ENCODE data around the gene NRXN3. TPM values are rescaled to one million over a fixed set of nuclear protein-coding genes. Genes with fewer than 3 reads are reported as not detected.

Gene NRXN3
- total and polyA plus RNA-seq, 2 donors (not counting 1 experiment from before 2014, with no cell fraction given), result not detected

- Histone ChIP-seq H2AFZ (ENCODE audit: insufficient read depth, low read depth, low read length, poor library complexity, severe bottlenecking) (no peak overlapping the region), H3K4me2 (replicated peaks; ENCODE audit: low read depth, low read length, poor library complexity, severe bottlenecking) (no peak overlapping the region), H3K9ac (ENCODE audit: low read length) (no peak overlapping the region), H3K27me3 (replicated peaks in 1 of 4; ENCODE audit: control extremely low read depth in 1 of 4, control insufficient read depth in 3 of 4, insufficient read depth in 4 of 4, low read length in 3 of 4) (no peaks in the 10 kb centered on the region), H3K27ac (ENCODE audit: low read length in 2 of 2) (no peak overlapping the region), H3K9me3 (ENCODE audit: control extremely low read depth in 1 of 3, control insufficient read depth in 2 of 3, insufficient read depth in 1 of 3, low read length in 2 of 3) (no peaks in the 10 kb centered on the region), H3K79me2 (ENCODE audit: control insufficient read depth, insufficient read depth, low read length) (no peaks in the 10 kb centered on the region), H3K36me3 (replicated peaks in 1 of 2; ENCODE audit: control extremely low read depth in 1 of 2, control insufficient read depth in 1 of 2, extremely low read depth in 1 of 2, insufficient read depth in 2 of 2, low read length in 1 of 2) (no peaks in the 10 kb centered on the region), H3K4me1 (ENCODE audit: control insufficient read depth in 2 of 2, insufficient read depth in 2 of 2, low read length in 2 of 2) (no peaks in the 10 kb centered on the region), H3K4me3 (ENCODE audit: control extremely low read depth in 1 of 5, extremely low read depth in 1 of 5, insufficient read depth in 1 of 5, low read depth in 2 of 5, low read length in 4 of 5) (no peak overlapping the region), H4K20me1 (ENCODE audit: control insufficient read depth, insufficient read depth, low read length, poor library complexity, severe bottlenecking) (no peaks in the 10 kb centered on the region)
- no peak for ATAC-seq (ENCODE audit: low read depth)
- Mint-ChIP-seq H3K27me3 (no peaks in the 10 kb centered on the region), H3K4me1 (no peaks in the 10 kb centered on the region), H3K27ac (no peak overlapping the region), H3K9me3 (ENCODE audit: insufficient read depth) (no peaks in the 10 kb centered on the region), H3K4me3 (no peak overlapping the region)
- ChIA-PET CTCF (no interaction called here), POLR2A (no interaction called here)
- intact Hi-C loops (cut with micrococcal nuclease), result no loop called here
- WGBS (ENCODE audit: insufficient coverage), result 75% methylated on average over 1 of the region's 4 CpGs
- DNase-seq, result no peak
- TF ChIP-seq EZH2 (IDR thresholded peaks at IDR 0.05; ENCODE audit: borderline replicate concordance, insufficient read depth, low read depth, low read length, poor library complexity, severe bottlenecking), result no peak
- no peak for TF ChIP-seq CTCF (IDR thresholded peaks at IDR 0.05)
Measured at GRCh38 chr14:78508023-78508422, 337.9 kb downstream of the NRXN3 start.

GRCh38 chr14:78509516-78509915, 339.3 kb downstream of the NRXN3 start:
- no CpG with 5 or more reads among the region's 2 CpGs for WGBS (ENCODE audit: insufficient coverage)
- H3K9me3 Mint-ChIP-seq (ENCODE audit: insufficient read depth), result no peaks in the 10 kb centered on the region
- H3K4me3 ChIP-seq (ENCODE audit: control extremely low read depth in 1 of 5, extremely low read depth in 1 of 5, insufficient read depth in 1 of 5, low read depth in 2 of 5, low read length in 4 of 5), result no peak overlapping the region
- H3K27ac Mint-ChIP-seq, result no peak overlapping the region
- DNase-seq, result no peak
- H3K4me1 Mint-ChIP-seq, result no peaks in the 10 kb centered on the region
- H3K9me3 ChIP-seq (ENCODE audit: control extremely low read depth in 1 of 3, control insufficient read depth in 2 of 3, insufficient read depth in 1 of 3, low read length in 2 of 3), result no peaks in the 10 kb centered on the region
- no peaks in the 10 kb centered on the region for H3K79me2 ChIP-seq (ENCODE audit: control insufficient read depth, insufficient read depth, low read length)
- H4K20me1 ChIP-seq (ENCODE audit: control insufficient read depth, insufficient read depth, low read length, poor library complexity, severe bottlenecking), result no peaks in the 10 kb centered on the region
- H3K36me3 ChIP-seq (replicated peaks in 1 of 2; ENCODE audit: control extremely low read depth in 1 of 2, control insufficient read depth in 1 of 2, extremely low read depth in 1 of 2, insufficient read depth in 2 of 2, low read length in 1 of 2), result no peaks in the 10 kb centered on the region
- POLR2A ChIA-PET, result no interaction called here
- H3K4me2 ChIP-seq (replicated peaks; ENCODE audit: low read depth, low read length, poor library complexity, severe bottlenecking), result no peak overlapping the region
- intact Hi-C loops (cut with micrococcal nuclease), result no loop called here
- no peaks in the 10 kb centered on the region for H3K27me3 Mint-ChIP-seq
- no peaks in the 10 kb centered on the region for H3K27me3 ChIP-seq (replicated peaks in 1 of 4; ENCODE audit: control extremely low read depth in 1 of 4, control insufficient read depth in 3 of 4, insufficient read depth in 4 of 4, low read length in 3 of 4)
- H3K4me3 Mint-ChIP-seq, result no peak overlapping the region
- H3K9ac ChIP-seq (ENCODE audit: low read length), result no peak overlapping the region
- no peaks in the 10 kb centered on the region for H3K4me1 ChIP-seq (ENCODE audit: control insufficient read depth in 2 of 2, insufficient read depth in 2 of 2, low read length in 2 of 2)
- H3K27ac ChIP-seq (ENCODE audit: low read length in 2 of 2), result no peak overlapping the region
- no peak for ATAC-seq (ENCODE audit: low read depth)
- CTCF ChIA-PET, result no interaction called here
- no peak for TF ChIP-seq CTCF (IDR thresholded peaks at IDR 0.05)
- no peak for TF ChIP-seq EZH2 (IDR thresholded peaks at IDR 0.05; ENCODE audit: borderline replicate concordance, insufficient read depth, low read depth, low read length, poor library complexity, severe bottlenecking)
- no peak overlapping the region for H2AFZ ChIP-seq (ENCODE audit: insufficient read depth, low read depth, low read length, poor library complexity, severe bottlenecking)
